Hair follicular keratinocyte (primary cell): ENCODE data around the gene LRRC3. TPM values are rescaled to one million over a fixed set of nuclear protein-coding genes. Genes with fewer than 3 reads are reported as not detected.

Experiments
- total RNA-seq: library from RNA; depleted of rRNA; stranded (reverse); fragments of >200 nt; gene quantifications from 2 replicates; pipeline ENCODE4 v1.2.3, GENCODE V29; 2015

The LRRC3 gene, protein sequence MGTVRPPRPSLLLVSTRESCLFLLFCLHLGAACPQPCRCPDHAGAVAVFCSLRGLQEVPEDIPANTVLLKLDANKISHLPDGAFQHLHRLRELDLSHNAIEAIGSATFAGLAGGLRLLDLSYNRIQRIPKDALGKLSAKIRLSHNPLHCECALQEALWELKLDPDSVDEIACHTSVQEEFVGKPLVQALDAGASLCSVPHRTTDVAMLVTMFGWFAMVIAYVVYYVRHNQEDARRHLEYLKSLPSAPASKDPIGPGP
- total RNA-seq = 1.9 and 3.3 TPM in 2 replicates

DNA sequence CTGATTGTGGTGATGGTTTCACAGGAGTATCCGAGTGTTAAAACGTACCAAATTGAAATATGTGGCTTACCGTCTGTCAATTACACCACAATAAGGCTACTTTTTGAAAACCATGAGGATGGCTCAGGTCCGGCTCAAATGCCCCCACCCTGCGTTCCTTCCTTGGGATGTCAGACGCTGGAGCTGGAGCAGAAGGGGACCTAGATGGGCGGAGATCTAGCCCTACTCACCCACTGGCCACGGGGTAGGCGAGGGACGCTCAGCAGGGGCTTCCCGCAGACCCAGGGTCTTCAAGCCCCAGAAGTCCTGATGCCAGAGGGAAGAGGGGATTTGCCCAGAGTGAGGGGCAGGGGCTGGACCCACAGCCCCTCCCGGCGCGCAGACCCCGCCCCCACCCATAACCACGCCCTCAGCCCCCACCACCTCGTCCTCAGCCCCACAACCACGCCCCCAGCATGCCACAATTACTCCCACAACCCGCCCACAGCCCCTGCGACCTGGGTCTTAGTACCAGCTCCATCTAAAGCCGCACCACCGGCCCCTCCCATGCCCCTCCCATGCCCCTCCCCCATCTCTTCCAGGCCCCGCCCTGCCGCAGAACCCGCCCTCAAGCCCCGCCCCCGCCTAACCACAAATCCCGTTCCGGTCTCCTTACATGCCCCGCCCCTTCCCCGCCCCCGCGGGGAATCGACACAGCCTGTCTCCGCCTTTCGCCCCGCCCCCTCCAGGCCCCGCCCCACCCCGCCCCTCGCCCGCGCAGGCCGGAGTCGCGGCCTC lies at the start of gene LRRC3:
TSS of gene LRRC3 (plus strand) at position 764 of the 777 bp plus-strand sequence. CDS start 1,135 bp downstream, outside the sequence.

Other genes starting within 250 kb of the LRRC3 start
- gene ICOSLG, start 214.6 kb upstream of the LRRC3 start, total RNA-seq = 0.57 and 1.0 TPM in 2 replicates
- not detected in 2 replicates for gene DNMT3L, start 193.6 kb upstream of the LRRC3 start, total RNA-seq
- gene AIRE, start 169.6 kb upstream of the LRRC3 start, total RNA-seq = not detected in 2 replicates
- 99.3 and 102 TPM in 2 replicates for gene PFKL, start 155.5 kb upstream of the LRRC3 start, total RNA-seq
- 11.2 and 15.1 TPM in 2 replicates for gene CFAP410, start 116.1 kb upstream of the LRRC3 start, total RNA-seq
- 0.46 TPM in 1 of 2 replicates, not detected in the other for gene TRPM2, start 101.9 kb upstream of the LRRC3 start, total RNA-seq
- gene KRTAP10-1, start 84.7 kb downstream of the LRRC3 start, total RNA-seq = not detected in 2 replicates
- not detected in 2 replicates for gene KRTAP10-2, start 96.0 kb downstream of the LRRC3 start, total RNA-seq
- not detected in 2 replicates for gene KRTAP10-3, start 103.3 kb downstream of the LRRC3 start, total RNA-seq
- gene KRTAP10-4, start 118.2 kb downstream of the LRRC3 start, total RNA-seq = not detected in 2 replicates
- not detected in 2 replicates for gene KRTAP10-5, start 125.1 kb downstream of the LRRC3 start, total RNA-seq
- not detected in 2 replicates for gene KRTAP10-6, start 137.0 kb downstream of the LRRC3 start, total RNA-seq
- gene KRTAP10-7, start 145.1 kb downstream of the LRRC3 start, total RNA-seq = not detected in 2 replicates
- not detected in 2 replicates for gene KRTAP10-8, start 156.6 kb downstream of the LRRC3 start, total RNA-seq
- not detected in 2 replicates for gene KRTAP10-9, start 171.6 kb downstream of the LRRC3 start, total RNA-seq
- not detected in 2 replicates for gene KRTAP10-10, start 181.8 kb downstream of the LRRC3 start, total RNA-seq
- not detected in 2 replicates for gene KRTAP10-11, start 190.9 kb downstream of the LRRC3 start, total RNA-seq
- gene KRTAP12-4, start 199.1 kb downstream of the LRRC3 start, total RNA-seq = not detected in 2 replicates
- gene KRTAP12-3, start 202.4 kb downstream of the LRRC3 start, total RNA-seq = not detected in 2 replicates
- not detected in 2 replicates for gene KRTAP12-2, start 211.4 kb downstream of the LRRC3 start, total RNA-seq
- gene KRTAP12-1, start 226.7 kb downstream of the LRRC3 start, total RNA-seq = not detected in 2 replicates
- gene KRTAP10-12, start 241.7 kb downstream of the LRRC3 start, total RNA-seq = not detected in 2 replicates